Stimulated activated effector memory CD8-positive, alpha-beta T cell treated with anti-CD3 and anti-CD28 coated beads, Interleukin-12 subunit alpha, Interleukin-12 subunit beta, amount 100 ng/mL, for 72 hours (primary cell): ENCODE measurements around the gene PAPPA.

ENCODE experiments used
- ATAC-seq: fragments of 150-1000 bp; cut with Tn5 transposase; 2 replicates; pipeline ENCODE4 v1.10.0; 2021
- DNase-seq, 2 donors: peaks; one replicate each; pipeline ENCODE4 v3.0.0; 2021 to 2022; ENCODE audit warnings: low spot score in 2 of 2
- H3K27ac Mint-ChIP-seq: one replicate; pipeline ENCODE4 v1.8.0; 2022; ENCODE audit warnings: mild to moderate bottlenecking, mixed read lengths
- H3K36me3 Mint-ChIP-seq: one replicate; pipeline ENCODE4 v1.8.0; 2022; ENCODE audit warnings: mild to moderate bottlenecking, mixed read lengths
- H3K4me1 Mint-ChIP-seq: one replicate; pipeline ENCODE4 v1.8.0; 2022; ENCODE audit warnings: mixed read lengths
- H3K4me3 Mint-ChIP-seq: one replicate; pipeline ENCODE4 v1.8.0; 2022; ENCODE audit warnings: mild to moderate bottlenecking, mixed read lengths
- H3K9me3 Mint-ChIP-seq: one replicate; pipeline ENCODE4 v1.8.0; 2022; ENCODE audit warnings: mixed read lengths

PAPPA gene

GRCh38 chr9:116337015-116337414, 183.4 kb downstream of the PAPPA start:
- no peaks in the 10 kb centered on the region for H3K36me3 Mint-ChIP-seq
- no peak overlapping the region for H3K27ac Mint-ChIP-seq
- H3K4me1 Mint-ChIP-seq = no peaks in the 10 kb centered on the region
- no peak for DNase-seq
- ATAC-seq = no peak
- no peaks in the 10 kb centered on the region for H3K9me3 Mint-ChIP-seq
- no peak overlapping the region for H3K4me3 Mint-ChIP-seq

- Mint-ChIP-seq H3K36me3 (no peaks in the 10 kb centered on the region), H3K27ac (no peak overlapping the region), H3K9me3 (peaks cover 3% of the 10 kb centered on the region), H3K4me3 (no peak overlapping the region), H3K4me1 (no peaks in the 10 kb centered on the region)
- ATAC-seq = no peak
- no peak for DNase-seq
Measured at GRCh38 chr9:116340270-116340669, 186.7 kb downstream of the PAPPA start.

GRCh38 chr9:116342061-116342460, 188.5 kb downstream of the PAPPA start:
- DNase-seq (no peak), ATAC-seq (no peak)
- H3K27ac Mint-ChIP-seq = no peak overlapping the region
- no peaks in the 10 kb centered on the region for H3K4me1 Mint-ChIP-seq
- H3K36me3 Mint-ChIP-seq = no peaks in the 10 kb centered on the region
- no peak overlapping the region for H3K4me3 Mint-ChIP-seq
- peaks cover 3% of the 10 kb centered on the region for H3K9me3 Mint-ChIP-seq

- H3K4me3 Mint-ChIP-seq = no peak overlapping the region
Measured at GRCh38 chr9:116342941-116343340, 189.3 kb downstream of the PAPPA start.

GRCh38 chr9:116344416-116344815, 190.8 kb downstream of the PAPPA start:
- peaks cover 3% of the 10 kb centered on the region for H3K9me3 Mint-ChIP-seq
- ATAC-seq = no peak
- no peaks in the 10 kb centered on the region for H3K36me3 Mint-ChIP-seq
- H3K27ac Mint-ChIP-seq = no peak overlapping the region
- DNase-seq = no peak
- no peak overlapping the region for H3K4me3 Mint-ChIP-seq
- H3K4me1 Mint-ChIP-seq = no peaks in the 10 kb centered on the region

More at GRCh38 chr9:116342941-116343340, 189.3 kb downstream of the PAPPA start:
- no peak for ATAC-seq
- Mint-ChIP-seq H3K4me1 (no peaks in the 10 kb centered on the region), H3K36me3 (no peaks in the 10 kb centered on the region), H3K9me3 (peaks cover 3% of the 10 kb centered on the region), H3K27ac (no peak overlapping the region)
- no peak for DNase-seq

GRCh38 chr9:116345393-116345792, 191.8 kb downstream of the PAPPA start:
- DNase-seq = no peak
- no peaks in the 10 kb centered on the region for H3K4me1 Mint-ChIP-seq
- ATAC-seq = no peak
- H3K9me3 Mint-ChIP-seq = peaks cover 3% of the 10 kb centered on the region
- H3K27ac Mint-ChIP-seq = no peak overlapping the region
- H3K36me3 Mint-ChIP-seq = no peaks in the 10 kb centered on the region
- H3K4me3 Mint-ChIP-seq = no peak overlapping the region

GRCh38 chr9:116345817-116346216, 192.2 kb downstream of the PAPPA start:
- DNase-seq (no peak), ATAC-seq (no peak)
- H3K27ac Mint-ChIP-seq = no peak overlapping the region
- no peaks in the 10 kb centered on the region for H3K36me3 Mint-ChIP-seq
- no peak overlapping the region for H3K4me3 Mint-ChIP-seq
- H3K4me1 Mint-ChIP-seq = no peaks in the 10 kb centered on the region
- peaks cover 3% of the 10 kb centered on the region for H3K9me3 Mint-ChIP-seq

GRCh38 chr9:116349684-116350083, 196.1 kb downstream of the PAPPA start:
- no peak for DNase-seq

GRCh38 chr9:116350213-116350612, 196.6 kb downstream of the PAPPA start:
- Mint-ChIP-seq H3K27ac (no peak overlapping the region), H3K4me3 (no peak overlapping the region), H3K4me1 (no peaks in the 10 kb centered on the region), H3K9me3 (no peaks in the 10 kb centered on the region), H3K36me3 (no peaks in the 10 kb centered on the region)
- DNase-seq = no peak
- no peak for ATAC-seq

More at GRCh38 chr9:116349684-116350083, 196.1 kb downstream of the PAPPA start:
- ATAC-seq = no peak
- Mint-ChIP-seq H3K4me1 (no peaks in the 10 kb centered on the region), H3K36me3 (no peaks in the 10 kb centered on the region), H3K4me3 (no peak overlapping the region), H3K27ac (no peak overlapping the region), H3K9me3 (peaks cover 3% of the 10 kb centered on the region)

- H3K27ac Mint-ChIP-seq = no peak overlapping the region
- H3K9me3 Mint-ChIP-seq = no peaks in the 10 kb centered on the region
- H3K4me1 Mint-ChIP-seq = no peaks in the 10 kb centered on the region
- H3K36me3 Mint-ChIP-seq = no peaks in the 10 kb centered on the region
- no peak for ATAC-seq
- H3K4me3 Mint-ChIP-seq = no peak overlapping the region
- DNase-seq = no peak
Measured at GRCh38 chr9:116352958-116353357, 199.4 kb downstream of the PAPPA start.

GRCh38 chr9:116355153-116355921, 201.7 kb downstream of the PAPPA start:
- Mint-ChIP-seq H3K9me3 (no peaks in the 10 kb centered on the region), H3K4me3 (no peak overlapping the region), H3K36me3 (no peaks in the 10 kb centered on the region), H3K27ac (no peak overlapping the region), H3K4me1 (no peaks in the 10 kb centered on the region)
- DNase-seq (no peak), ATAC-seq (no peak)

GRCh38 chr9:116358251-116358650, 204.7 kb downstream of the PAPPA start:
- Mint-ChIP-seq H3K4me1 (no peaks in the 10 kb centered on the region), H3K36me3 (no peaks in the 10 kb centered on the region)
- ATAC-seq = no peak

GRCh38 chr9:116360016-116360415, 206.4 kb downstream of the PAPPA start:
- H3K27ac Mint-ChIP-seq = no peak overlapping the region
- H3K36me3 Mint-ChIP-seq = no peaks in the 10 kb centered on the region
- no peaks in the 10 kb centered on the region for H3K9me3 Mint-ChIP-seq
- no peaks in the 10 kb centered on the region for H3K4me1 Mint-ChIP-seq
- no peak for DNase-seq
- no peak for ATAC-seq
- H3K4me3 Mint-ChIP-seq = no peak overlapping the region

More at GRCh38 chr9:116358251-116358650, 204.7 kb downstream of the PAPPA start:
- Mint-ChIP-seq H3K4me3 (no peak overlapping the region), H3K27ac (no peak overlapping the region), H3K9me3 (no peaks in the 10 kb centered on the region)
- no peak for DNase-seq

GRCh38 chr9:116360989-116361388, 207.4 kb downstream of the PAPPA start:
- Mint-ChIP-seq H3K27ac (no peak overlapping the region), H3K36me3 (no peaks in the 10 kb centered on the region), H3K9me3 (no peaks in the 10 kb centered on the region), H3K4me1 (no peaks in the 10 kb centered on the region), H3K4me3 (no peak overlapping the region)
- ATAC-seq (no peak), DNase-seq (no peak)

GRCh38 chr9:116361547-116361946, 208.0 kb downstream of the PAPPA start:
- Mint-ChIP-seq H3K4me3 (no peak overlapping the region), H3K36me3 (no peaks in the 10 kb centered on the region)

GRCh38 chr9:116362493-116362892, 208.9 kb downstream of the PAPPA start:
- no peak overlapping the region for H3K27ac Mint-ChIP-seq
- no peak overlapping the region for H3K4me3 Mint-ChIP-seq
- H3K9me3 Mint-ChIP-seq = no peaks in the 10 kb centered on the region
- no peak for DNase-seq
- H3K4me1 Mint-ChIP-seq = no peaks in the 10 kb centered on the region
- ATAC-seq = no peak
- H3K36me3 Mint-ChIP-seq = no peaks in the 10 kb centered on the region

More at GRCh38 chr9:116361547-116361946, 208.0 kb downstream of the PAPPA start:
- Mint-ChIP-seq H3K9me3 (no peaks in the 10 kb centered on the region), H3K4me1 (no peaks in the 10 kb centered on the region), H3K27ac (no peak overlapping the region)
- DNase-seq (no peak), ATAC-seq (no peak)
